Breast epithelium (tissue), 4 donors: ENCODE results near the gene SERGEF. TPM values are rescaled to one million over a fixed set of nuclear protein-coding genes. Genes with fewer than 3 reads are reported as not detected.
A peak's percentile ranks its signal among the peaks of the same experiment; 100 is the strongest.
"Not testable (repeated sequence)": the region's sequence is repeated elsewhere in the genome, so short reads cannot be mapped to it uniquely, and the experiment has no call there.

Source experiments
- DNase-seq, 2 donors: peaks; one replicate each; pipeline ENCODE4 v3.0.0-alpha.2; 2019; ENCODE audit warnings: low spot score in 2 of 2
- H3K27ac ChIP-seq, 2 donors: fragments of 200-600 bp; sonication (generic) in 1 of 2; one replicate each; pipeline ENCODE4 v1.5.1; 2016 to 2019; ENCODE audit warnings: mild to moderate bottlenecking in 1 of 2
- H3K27me3 ChIP-seq, 2 donors: fragments of 200-600 bp; sonication (generic) in 1 of 2; one replicate each; pipeline versions ENCODE4 v1.5.1 to v1.6.0; 2017 to 2019; ENCODE audit warnings: control low read depth in 1 of 2, mild to moderate bottlenecking in 1 of 2
- H3K36me3 ChIP-seq: fragments of 200-600 bp; one replicate; pipeline ENCODE4 v1.5.1; 2019
- H3K4me1 ChIP-seq, 2 donors: fragments of 200-600 bp; sonication (generic); one replicate each; pipeline ENCODE4 v1.5.1; 2016 to 2019; ENCODE audit warnings: control low read depth in 1 of 2
- H3K4me3 ChIP-seq, 3 donors: fragments of 200-600 bp; sonication (generic); 1 replicate in 2 of 3; 2 replicates in 1 of 3; pipeline ENCODE4 v1.5.1; 2016 to 2019; ENCODE audit warnings: mild to moderate bottlenecking in 3 of 3, moderate library complexity in 2 of 3
- H3K9me3 ChIP-seq, 2 donors: fragments of 200-600 bp; sonication (generic) in 1 of 2; one replicate each; pipeline ENCODE4 v1.5.1; 2016 to 2019; ENCODE audit warnings: control low read depth in 1 of 2
- POLR2A ChIP-seq: fragments of 450-650 bp; IDR thresholded peaks from one replicate; pipeline ENCODE4 v1.6.1; 2016; ENCODE audit warnings: antibody characterized with exemption, mild to moderate bottlenecking, moderate library complexity
- POLR2AphosphoS5 ChIP-seq, 3 donors: sonication (generic); formaldehyde crosslinking; IDR thresholded peaks; one replicate each; pipeline ENCODE4 v1.6.1; 2017; ENCODE audit warnings: antibody characterized with exemption in 3 of 3
- intact Hi-C: fragments of 100-400 bp; cut with DNase I; formaldehyde crosslinking; loops from one replicate; pipeline ENCODE4 v1.15.1; 2023; ENCODE audit warnings: low total_unique reads
- total RNA-seq, 3 donors: library from RNA; depleted of rRNA; stranded (reverse); fragments of >200 nt; gene quantifications; one replicate each; pipeline ENCODE4 v1.1.0, GENCODE V29; 2016
- TF ChIP-seq, protein P1 (sequence below), 3 donors: fragments of 450-650 bp; IDR thresholded peaks; one replicate each; pipeline ENCODE4 v1.5.1; 2016 to 2017; ENCODE audit warnings: antibody characterized with exemption in 3 of 3, mild to moderate bottlenecking in 3 of 3, moderate library complexity in 3 of 3

The SERGEF gene
- total RNA-seq, 3 donors from 2014 or later, result 31.8 to 47.5 (median 41.9) TPM

GRCh38 chr11:18010977-18011586 is 1.8 kb downstream of the SERGEF start:
- no peaks in the 10 kb centered on the region for H3K27me3 ChIP-seq
- H3K9me3 ChIP-seq, result no peaks in the 10 kb centered on the region
- H3K4me1 ChIP-seq, result no peaks in the 10 kb centered on the region
- TF ChIP-seq POLR2A, result no peak
- TF ChIP-seq POLR2AphosphoS5 (IDR thresholded peaks at IDR 0.05), result no peak
- TF ChIP-seq, protein P1, sequence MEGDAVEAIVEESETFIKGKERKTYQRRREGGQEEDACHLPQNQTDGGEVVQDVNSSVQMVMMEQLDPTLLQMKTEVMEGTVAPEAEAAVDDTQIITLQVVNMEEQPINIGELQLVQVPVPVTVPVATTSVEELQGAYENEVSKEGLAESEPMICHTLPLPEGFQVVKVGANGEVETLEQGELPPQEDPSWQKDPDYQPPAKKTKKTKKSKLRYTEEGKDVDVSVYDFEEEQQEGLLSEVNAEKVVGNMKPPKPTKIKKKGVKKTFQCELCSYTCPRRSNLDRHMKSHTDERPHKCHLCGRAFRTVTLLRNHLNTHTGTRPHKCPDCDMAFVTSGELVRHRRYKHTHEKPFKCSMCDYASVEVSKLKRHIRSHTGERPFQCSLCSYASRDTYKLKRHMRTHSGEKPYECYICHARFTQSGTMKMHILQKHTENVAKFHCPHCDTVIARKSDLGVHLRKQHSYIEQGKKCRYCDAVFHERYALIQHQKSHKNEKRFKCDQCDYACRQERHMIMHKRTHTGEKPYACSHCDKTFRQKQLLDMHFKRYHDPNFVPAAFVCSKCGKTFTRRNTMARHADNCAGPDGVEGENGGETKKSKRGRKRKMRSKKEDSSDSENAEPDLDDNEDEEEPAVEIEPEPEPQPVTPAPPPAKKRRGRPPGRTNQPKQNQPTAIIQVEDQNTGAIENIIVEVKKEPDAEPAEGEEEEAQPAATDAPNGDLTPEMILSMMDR (IDR thresholded peaks at IDR 0.05), result no peak
- H3K27ac ChIP-seq, result peak overlapping the region; percentile 86 to 93
- no peak overlapping the region for H3K4me3 ChIP-seq
- DNase-seq, result no peak
- intact Hi-C loops, result no loop called here
- H3K36me3 ChIP-seq, result no peaks in the 10 kb centered on the region

- Histone ChIP-seq H3K4me3 (no peak overlapping the region), H3K9me3 (no peaks in the 10 kb centered on the region), H3K36me3 (no peaks in the 10 kb centered on the region), H3K4me1 (no peaks in the 10 kb centered on the region), H3K27ac (no peak overlapping the region), H3K27me3 (no peaks in the 10 kb centered on the region)
- DNase-seq, result no peak
- intact Hi-C loops, result no loop called here
- TF ChIP-seq POLR2AphosphoS5 (IDR thresholded peaks at IDR 0.05) (no peak), POLR2A (no peak)
- TF ChIP-seq, protein P1 (IDR thresholded peaks at IDR 0.05), result no peak
Measured at GRCh38 chr11:18010121-18010670, 2.7 kb downstream of the SERGEF start.

DNA sequence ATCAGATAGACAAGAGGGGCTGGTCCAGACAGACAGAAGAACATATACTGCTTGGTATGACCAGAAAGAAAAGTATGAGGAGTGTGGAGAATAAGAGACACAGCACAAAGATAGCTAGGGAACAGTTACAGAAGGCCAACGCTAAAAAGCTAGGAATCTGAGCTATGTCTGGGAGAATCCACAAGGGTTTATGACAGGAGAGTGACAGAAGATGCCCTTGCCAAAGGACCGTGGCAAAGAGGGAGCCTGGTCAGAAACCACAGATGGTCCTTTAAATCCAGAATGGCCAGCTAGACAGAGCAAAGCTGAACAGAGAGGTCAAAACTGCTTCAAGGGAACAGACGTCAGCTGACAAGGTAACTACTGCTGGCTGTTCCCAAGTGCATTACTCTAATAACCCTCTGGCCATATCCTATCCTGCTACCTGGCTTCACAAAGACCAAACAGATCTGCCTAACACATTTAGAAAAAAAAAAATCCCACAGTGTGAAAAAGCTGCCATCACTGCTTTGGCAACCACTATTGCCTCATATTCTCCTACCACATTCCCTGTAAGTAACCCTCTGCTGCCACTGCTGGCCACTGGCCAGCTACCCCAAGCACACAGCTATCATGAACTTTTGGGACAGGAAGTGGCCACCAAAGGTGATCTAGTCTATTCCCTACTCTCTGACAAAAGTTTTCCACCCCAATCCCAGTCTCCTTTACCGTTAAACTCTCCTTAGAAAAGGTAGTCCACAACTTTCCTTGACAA is 7.3 kb downstream of the SERGEF start:
- H3K4me3 ChIP-seq, result no peak overlapping the region
- intact Hi-C loops, result no loop called here
- no peak for TF ChIP-seq POLR2A
- TF ChIP-seq, protein P1 (IDR thresholded peaks at IDR 0.05), result no peak
- TF ChIP-seq POLR2AphosphoS5 (IDR thresholded peaks at IDR 0.05), result no peak
- H3K36me3 ChIP-seq, result no peaks in the 10 kb centered on the region
- no peaks in the 10 kb centered on the region for H3K9me3 ChIP-seq
- H3K4me1 ChIP-seq, result no peaks in the 10 kb centered on the region
- no peaks in the 10 kb centered on the region for H3K27me3 ChIP-seq
- no peak overlapping the region for H3K27ac ChIP-seq
- no peak for DNase-seq

- Histone ChIP-seq H3K27me3 (no peaks in the 10 kb centered on the region), H3K4me3 (no peak overlapping the region), H3K36me3 (no peaks in the 10 kb centered on the region), H3K27ac (no peak overlapping the region), H3K9me3 (no peaks in the 10 kb centered on the region), H3K4me1 (no peaks in the 10 kb centered on the region)
- no peak for DNase-seq
- intact Hi-C loops, result no loop called here
- TF ChIP-seq POLR2AphosphoS5 (IDR thresholded peaks at IDR 0.05) (no peak), POLR2A (no peak)
- TF ChIP-seq, protein P1 (IDR thresholded peaks at IDR 0.05), result no peak
Measured at GRCh38 chr11:18001191-18001590, 11.7 kb downstream of the SERGEF start.

DNA sequence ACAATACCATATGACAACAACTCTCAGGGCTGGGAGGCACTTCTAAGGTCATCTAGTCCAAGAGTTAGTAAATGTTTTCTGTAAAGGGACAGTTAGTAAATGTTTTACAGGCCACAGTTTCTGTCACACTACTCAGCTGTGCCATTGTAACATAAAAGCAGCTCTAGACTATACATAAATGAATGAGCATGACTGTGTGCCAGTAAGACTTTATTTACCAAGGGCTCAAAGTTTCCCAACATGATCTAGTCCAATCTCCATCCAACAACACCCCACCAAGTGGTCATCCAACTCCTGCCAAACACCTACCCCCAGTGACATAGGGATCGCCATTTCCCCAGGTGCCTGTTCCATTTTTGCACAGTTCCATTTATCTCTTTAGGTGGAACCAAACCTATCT is 12.1 kb downstream of the SERGEF start:
- no peak for DNase-seq
- no peaks in the 10 kb centered on the region for H3K4me1 ChIP-seq
- H3K36me3 ChIP-seq, result no peaks in the 10 kb centered on the region
- TF ChIP-seq POLR2AphosphoS5 (IDR thresholded peaks at IDR 0.05) (no peak), POLR2A (no peak)
- TF ChIP-seq, protein P1 (IDR thresholded peaks at IDR 0.05), result no peak
- no peak overlapping the region for H3K4me3 ChIP-seq
- H3K9me3 ChIP-seq, result no peaks in the 10 kb centered on the region
- H3K27me3 ChIP-seq, result no peaks in the 10 kb centered on the region
- H3K27ac ChIP-seq, result no peak overlapping the region
- intact Hi-C loops, result no loop called here

- intact Hi-C loops, H3K4me1 ChIP-seq, H3K27ac ChIP-seq: not testable (repeated sequence)
Measured at GRCh38 chr11:18000128-18000527, 12.7 kb downstream of the SERGEF start.

More at GRCh38 chr11:18000128-18000527, 12.7 kb downstream of the SERGEF start:
- not testable (repeated sequence) for H3K36me3 ChIP-seq, H3K9me3 ChIP-seq, H3K27me3 ChIP-seq, DNase-seq, H3K4me3 ChIP-seq
